Measurements from ENCODE around the gene TTC28.

GRCh38 chr22:28012832-28013460 lies 666.7 kb downstream of the TTC28 start:
- TF ChIP-seq CTCF (conservative IDR thresholded peaks at IDR 0.05 in 1 of 2, IDR thresholded peaks at IDR 0.05 in 1 of 2; ENCODE audit: low read depth in 1 of 2, low read length in 2 of 2) (no peak), EZH2 (IDR thresholded peaks at IDR 0.05; ENCODE audit: low read length, missing control alignments) (no peak)
